ENCODE data around the gene RNF166.

The RNF166 gene

DNA sequence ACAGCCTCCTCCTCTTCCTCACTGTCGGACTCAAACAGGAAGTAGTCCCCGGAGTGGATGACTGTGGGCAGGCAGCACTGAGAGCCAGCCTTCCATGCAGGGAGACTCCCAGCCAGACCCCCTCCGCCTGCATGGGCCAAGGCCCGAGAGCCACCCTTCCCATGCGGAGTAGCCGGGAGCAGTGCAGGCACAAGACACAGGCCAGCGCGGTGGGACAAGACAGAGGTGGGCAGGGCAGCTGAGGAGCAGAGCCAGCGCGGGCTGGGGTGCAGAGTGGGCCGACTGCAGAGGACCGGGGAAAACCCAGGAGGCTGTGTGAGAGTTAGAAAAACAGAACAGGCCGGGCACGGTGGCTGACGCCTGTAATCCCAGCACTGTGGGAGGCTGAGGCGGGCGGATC, 17.7 kb upstream of the RNF166 start:
- DNase-seq (ENCODE audit: low spot score) = no peak

GRCh38 chr16:88723507-88723887, 17.3 kb upstream of the RNF166 start:
- no peak for DNase-seq (ENCODE audit: low spot score)

GRCh38 chr16:88722784-88723506, 16.7 kb upstream of the RNF166 start:
- DNase-seq (ENCODE audit: low spot score) = no peak

DNA sequence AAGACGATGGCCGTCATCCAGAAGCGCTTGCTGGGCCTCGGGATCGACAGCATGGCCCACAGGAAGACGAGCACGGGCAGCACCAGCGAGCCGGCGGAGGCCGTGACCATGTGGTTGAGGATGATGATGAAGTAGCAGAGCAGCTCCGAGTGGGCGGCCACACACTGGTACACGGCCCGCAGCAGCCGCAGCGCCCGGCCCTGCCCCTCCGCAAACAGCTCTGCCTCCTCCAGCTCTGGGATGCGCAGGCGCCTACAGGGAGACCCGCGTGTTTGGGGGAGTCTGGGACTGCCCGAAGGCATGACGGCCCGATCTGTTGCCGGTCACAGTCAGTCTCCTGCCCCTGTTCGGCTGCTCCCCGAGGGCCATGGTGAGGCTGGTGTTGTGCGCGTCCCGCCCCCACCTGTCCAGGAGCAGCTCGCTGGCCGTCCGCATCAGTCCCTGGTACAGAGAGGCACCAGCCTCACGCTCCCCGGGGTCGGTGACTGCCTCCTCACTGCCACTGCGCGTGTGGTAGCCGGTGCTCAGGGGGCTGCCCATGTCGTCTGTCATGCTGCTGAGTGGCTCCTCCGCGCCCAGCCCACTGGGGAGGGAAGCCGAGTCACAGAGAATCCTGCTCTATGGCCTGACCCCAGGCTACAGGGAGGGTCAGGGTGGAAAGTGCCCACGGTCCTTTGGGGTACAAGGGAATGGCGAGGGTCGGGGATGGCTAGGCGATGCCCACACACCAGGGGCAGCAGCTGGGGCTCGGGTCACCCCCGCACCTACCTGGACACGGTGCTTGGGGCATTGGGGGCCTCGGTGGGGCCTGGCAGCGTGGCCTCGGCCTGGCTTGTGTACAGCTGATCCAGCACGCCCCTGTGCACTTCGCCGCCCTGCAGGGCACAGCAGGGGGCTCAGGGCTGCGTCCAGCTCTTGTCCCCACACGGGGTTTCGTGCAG, 15.9 kb upstream of the RNF166 start:
- DNase-seq (ENCODE audit: low spot score) = no peak

DNA sequence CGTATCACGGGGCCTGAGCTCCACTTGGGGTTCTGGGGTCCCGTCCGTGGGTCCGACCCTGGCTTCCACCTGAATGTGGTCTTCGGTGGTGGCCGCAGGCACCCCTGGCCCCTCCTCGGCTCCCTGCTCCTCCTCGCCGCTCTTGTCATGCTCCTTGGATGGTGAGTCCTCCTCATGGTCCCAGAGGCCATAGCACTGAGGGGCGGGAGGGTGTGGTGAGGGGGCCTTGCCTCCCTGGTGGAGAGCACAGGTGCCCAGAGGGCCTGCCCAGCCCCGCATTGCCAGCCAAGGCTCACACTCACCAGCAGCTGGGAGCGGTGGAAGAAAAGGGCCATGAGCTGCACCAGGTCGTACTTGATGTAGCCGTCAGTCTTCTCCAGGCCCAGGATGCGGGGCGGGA, 15.0 kb upstream of the RNF166 start:
- DNase-seq (ENCODE audit: low spot score) = no peak

DNA sequence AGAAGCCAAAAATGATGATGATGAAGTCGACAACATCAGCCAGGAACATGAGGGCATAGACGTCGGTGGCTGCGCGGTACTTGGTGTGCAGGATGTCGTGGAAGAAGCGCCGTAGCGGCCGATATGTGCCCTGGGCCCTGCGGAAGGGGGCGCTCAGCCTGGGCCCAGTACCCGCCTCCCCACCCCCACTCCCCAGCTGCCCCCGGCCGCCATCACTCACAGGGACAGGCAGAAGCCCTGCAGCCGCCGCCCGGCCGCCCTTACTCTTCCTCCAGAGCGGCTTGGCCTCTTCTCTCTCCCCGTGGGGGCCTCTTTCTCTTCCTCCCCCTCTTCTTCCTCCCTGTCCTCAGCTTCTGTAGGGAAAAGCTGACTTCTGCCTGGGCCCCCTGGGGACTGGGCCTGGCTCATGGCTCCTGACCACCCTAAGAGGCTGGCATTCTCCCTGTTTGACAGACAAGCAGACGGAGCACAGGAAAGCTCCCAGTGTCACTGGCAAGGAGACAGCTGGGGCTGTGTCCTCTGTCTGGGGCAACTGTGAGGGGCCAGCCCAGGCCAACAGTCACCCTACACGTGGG, 14.3 kb upstream of the RNF166 start:
- no peak for DNase-seq (ENCODE audit: low spot score)

DNA sequence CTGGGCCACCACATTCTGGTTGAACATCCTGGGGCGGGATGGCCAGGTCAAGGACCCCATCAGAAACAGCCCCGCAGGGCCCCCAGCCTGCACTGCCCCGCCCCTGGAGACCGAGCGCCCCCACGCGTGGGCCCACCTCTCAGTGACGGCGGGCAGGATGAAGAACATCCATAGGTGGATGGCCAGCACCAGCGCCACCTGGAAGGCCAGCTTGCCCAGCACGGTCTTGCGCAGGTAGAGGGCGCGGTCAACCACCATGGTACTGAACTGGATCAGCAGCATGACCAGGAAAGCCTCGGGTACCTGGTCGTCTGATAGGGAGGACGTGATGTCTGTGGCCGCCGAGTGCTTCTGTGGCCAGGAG, 13.7 kb upstream of the RNF166 start:
- DNase-seq (ENCODE audit: low spot score) = no peak

GRCh38 chr16:88719267-88719932, 13.2 kb upstream of the RNF166 start:
- no peak for DNase-seq (ENCODE audit: low spot score)

DNA sequence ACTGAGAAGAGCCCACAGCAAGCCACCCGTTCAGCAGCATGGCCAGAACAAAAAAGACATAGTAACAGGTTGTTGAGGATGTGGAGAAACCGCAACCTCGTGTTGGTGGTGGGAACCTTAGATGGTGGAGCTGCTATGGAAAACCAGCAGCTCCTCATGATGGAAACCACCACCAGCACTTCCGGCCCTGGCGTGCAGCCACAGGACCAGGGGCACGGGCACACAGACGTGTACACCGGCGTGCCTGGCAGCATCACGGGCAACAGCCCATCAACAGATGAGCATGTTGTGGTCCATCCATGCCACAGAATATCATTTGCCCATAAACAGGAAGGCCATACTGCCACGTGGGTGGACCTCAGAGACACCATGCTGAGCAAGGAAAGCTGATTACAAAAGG, 12.0 kb upstream of the RNF166 start:
- DNase-seq (ENCODE audit: low spot score) = no peak

DNA sequence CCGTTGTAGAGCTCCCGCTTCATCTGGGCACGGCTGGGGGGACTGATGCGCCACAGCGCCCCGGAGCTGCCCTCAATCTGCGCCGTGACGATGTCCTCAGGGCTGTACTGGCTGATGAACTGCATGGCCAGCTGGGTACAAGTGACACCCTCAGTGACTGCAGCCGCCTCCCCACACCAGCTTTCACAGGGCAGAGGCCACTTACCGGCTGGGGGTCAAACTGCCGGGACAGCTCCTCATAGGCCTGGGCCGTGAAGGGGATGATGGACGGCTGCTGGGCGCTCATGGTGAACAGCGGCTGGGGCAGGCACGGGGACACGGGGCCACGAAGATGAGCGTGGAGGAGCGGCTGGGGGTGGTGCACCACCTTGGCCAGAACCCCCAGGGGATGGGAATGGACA, 10.4 kb upstream of the RNF166 start:
- DNase-seq (ENCODE audit: low spot score) = no peak

DNA sequence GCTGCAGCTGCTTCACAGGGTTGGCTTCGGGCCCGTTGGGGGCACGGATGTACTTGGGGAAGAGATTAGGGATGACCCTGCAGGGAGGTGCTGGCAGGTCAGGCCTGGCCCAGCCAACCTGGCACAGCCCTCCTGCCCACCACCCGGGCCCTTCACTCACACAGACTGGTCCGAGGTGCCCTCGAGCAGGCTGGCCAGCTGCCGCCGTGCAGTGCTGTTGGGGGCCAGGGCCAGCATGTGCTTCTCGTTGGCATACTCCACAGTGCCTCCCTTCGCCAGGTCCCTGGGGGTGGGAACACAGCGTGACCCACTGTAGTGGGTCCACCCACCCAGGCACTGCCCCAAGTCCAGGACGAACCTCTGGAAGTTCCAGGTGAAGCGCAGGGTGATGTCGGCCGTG, 10.0 kb upstream of the RNF166 start:
- no peak for DNase-seq (ENCODE audit: low spot score)

DNA sequence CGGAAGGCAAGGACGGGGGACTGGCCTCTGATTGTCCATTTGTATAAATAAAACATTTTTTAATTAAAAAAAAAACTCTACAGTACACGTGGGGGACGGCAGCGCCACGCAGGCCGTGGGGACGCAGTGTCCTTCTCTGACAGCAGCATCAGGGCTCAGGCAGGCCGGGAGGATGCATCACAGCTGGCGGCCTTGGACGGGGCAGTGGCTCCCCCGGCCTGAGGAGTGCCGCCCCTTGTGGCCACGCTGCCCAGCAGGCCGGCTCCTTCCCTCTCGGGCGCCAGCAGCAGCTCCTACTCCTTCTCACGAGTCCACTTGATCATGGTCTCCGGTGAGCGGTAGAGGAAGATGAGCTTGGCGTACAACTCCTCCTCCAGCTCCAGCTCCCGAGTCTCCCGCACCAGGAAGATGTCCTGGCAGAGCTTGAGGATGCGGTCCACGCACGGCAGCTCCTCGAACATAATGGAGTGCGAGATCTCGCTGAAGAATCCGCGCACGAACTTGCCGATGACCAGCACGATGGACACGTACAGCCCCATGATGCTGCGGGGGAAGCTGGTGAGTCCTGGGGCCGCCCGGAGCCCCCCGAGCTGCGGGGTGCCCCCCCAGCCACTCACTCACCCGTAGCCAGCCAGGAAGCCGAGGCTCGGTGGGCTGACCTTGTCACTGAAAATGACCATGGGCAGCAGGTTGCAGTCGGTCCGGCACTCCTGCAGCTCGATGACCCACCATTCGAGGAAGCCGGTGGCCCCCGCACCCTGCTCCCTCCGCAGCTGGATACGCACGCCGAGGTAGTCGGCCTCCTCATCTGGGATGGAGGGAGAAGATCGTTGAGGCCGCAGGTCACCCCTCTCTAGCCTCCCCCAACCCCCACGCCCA, 9.3 kb upstream of the RNF166 start:
- DNase-seq (ENCODE audit: low spot score) = no peak

- no peak for DNase-seq (ENCODE audit: low spot score)
These were observed 8.5 kb upstream of the RNF166 start for GRCh38 chr16:88714420-88715302.

- DNase-seq (ENCODE audit: low spot score) = no peak
These were observed 7.6 kb upstream of the RNF166 start for GRCh38 chr16:88713568-88714419.

DNA sequence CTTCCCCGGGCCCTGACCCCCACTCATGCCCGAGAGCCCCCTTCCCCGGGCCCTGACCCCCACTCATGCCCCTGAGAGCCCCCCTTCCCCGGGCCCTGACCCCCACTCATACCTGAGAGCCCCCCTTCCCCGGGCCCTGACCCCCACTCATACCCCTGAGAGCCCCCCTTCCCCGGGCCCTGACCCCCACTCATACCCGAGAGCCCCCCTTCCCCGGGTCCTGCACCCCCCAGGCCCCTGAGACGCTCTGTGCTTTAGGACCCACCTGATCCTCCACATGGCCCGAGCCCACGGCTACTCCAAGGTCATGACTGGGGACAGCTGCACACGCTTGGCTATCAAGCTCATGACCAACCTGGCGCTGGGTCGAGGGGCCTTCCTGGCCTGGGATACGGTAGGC, 6.8 kb upstream of the RNF166 start:
- no peak for DNase-seq (ENCODE audit: low spot score)

GRCh38 chr16:88712362-88712979, 6.3 kb upstream of the RNF166 start:
- DNase-seq (ENCODE audit: low spot score) = no peak

DNA sequence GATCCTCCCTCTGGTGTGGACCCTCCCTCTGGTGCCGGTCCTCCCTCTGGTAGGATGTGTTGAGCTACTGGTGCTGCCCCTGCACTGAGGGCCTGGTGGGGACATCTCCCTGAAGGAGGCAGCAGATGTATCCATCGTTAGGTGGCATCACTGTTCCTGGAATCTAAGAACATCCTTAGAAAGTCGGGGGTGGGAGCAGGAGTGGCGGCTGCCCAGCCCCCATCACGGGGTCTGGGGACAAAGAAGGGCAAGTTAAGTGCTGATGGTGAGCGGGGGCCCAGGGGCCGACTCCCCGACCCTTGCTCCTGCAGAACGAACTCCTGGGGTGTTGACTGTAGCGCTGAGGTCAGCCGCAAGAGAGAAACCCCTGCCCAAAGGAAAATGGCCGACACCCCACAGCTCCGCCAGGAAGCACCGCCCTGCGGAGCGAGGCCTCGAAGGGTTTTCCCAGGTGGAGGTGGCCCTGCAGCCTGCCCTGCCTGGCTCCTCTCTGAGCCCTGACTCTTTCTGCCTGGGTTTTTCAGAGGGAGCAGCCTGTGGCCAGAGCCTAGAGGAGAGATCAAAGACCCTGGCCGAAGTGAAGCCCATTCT, 5.6 kb upstream of the RNF166 start:
- no peak for DNase-seq (ENCODE audit: low spot score)

- no peak for DNase-seq (ENCODE audit: low spot score)
These were observed 4.3 kb upstream of the RNF166 start for GRCh38 chr16:88710556-88710955.

Measured in CD4-positive, alpha-beta T cell treated with Interleukin-6 at 100 ng/mL for 8 hours (primary cell).